GM19468 (cell line): Measurements from ENCODE around the gene PHETA2.
"Not testable (repeated sequence)": the region's sequence is repeated elsewhere in the genome, so short reads cannot be mapped to it uniquely, and the experiment has no call there.

Experiments used
- ATAC-seq: cut with Tn5 transposase; IDR thresholded peaks from one replicate; pipeline ENCODE4 v1.9.1; 2021; ENCODE audit warnings: mild to moderate bottlenecking, moderate library complexity, moderate number of reproducible peaks; ENCODE audit not compliant: unreplicated experiment; ENCODE audit errors: extremely low read depth

PHETA2 gene

GRCh38 chr22:42091455-42091782, 17.4 kb downstream of the PHETA2 start:
- no peak for ATAC-seq

GRCh38 chr22:42101199-42101598, 27.2 kb downstream of the PHETA2 start:
- ATAC-seq, result no peak

GRCh38 chr22:42104332-42104860, 30.3 kb downstream of the PHETA2 start:
- ATAC-seq, result not testable (repeated sequence)

GRCh38 chr22:42108848-42109247, 34.8 kb downstream of the PHETA2 start:
- no peak for ATAC-seq

GRCh38 chr22:42111798-42112197, 37.8 kb downstream of the PHETA2 start:
- no peak for ATAC-seq

GRCh38 chr22:42112793-42113192, 38.7 kb downstream of the PHETA2 start:
- ATAC-seq, result not testable (repeated sequence)

- no peak for ATAC-seq
Measured at GRCh38 chr22:42114721-42115120, 40.7 kb downstream of the PHETA2 start.

GRCh38 chr22:42115420-42115830, 41.4 kb downstream of the PHETA2 start:
- not testable (repeated sequence) for ATAC-seq

GRCh38 chr22:42116848-42117424, 42.9 kb downstream of the PHETA2 start:
- no peak for ATAC-seq

GRCh38 chr22:42120231-42121021, 46.4 kb downstream of the PHETA2 start:
- not testable (repeated sequence) for ATAC-seq

GRCh38 chr22:42123529-42123928, 49.5 kb downstream of the PHETA2 start:
- not testable (repeated sequence) for ATAC-seq

GRCh38 chr22:42127606-42128005, 53.6 kb downstream of the PHETA2 start:
- no peak for ATAC-seq

GRCh38 chr22:42128007-42128406, 54.0 kb downstream of the PHETA2 start:
- ATAC-seq, result not testable (repeated sequence)
